Measurements from ENCODE around the gene PRDX6. TPM values are rescaled to one million over a fixed set of nuclear protein-coding genes. Genes with fewer than 3 reads are reported as not detected.
"Not testable (repeated sequence)": the region's sequence is repeated elsewhere in the genome, so short reads cannot be mapped to it uniquely, and the experiment has no call there.

The PRDX6 gene
- total RNA-seq, 2 donors from 2014 or later: 302 to 369 TPM

GRCh38 chr1:173488001-173488400 lies 10.9 kb downstream of the PRDX6 start:
- no peak overlapping the region for H3K27ac ChIP-seq
- no peaks in the 10 kb centered on the region for H3K9me3 ChIP-seq
- 69% methylated on average over 2 of the region's 2 CpGs for WGBS
- H3K4me3 ChIP-seq: no peak overlapping the region
- H3K27me3 ChIP-seq (replicated peaks; ENCODE audit: insufficient read depth): no peaks in the 10 kb centered on the region
- peaks cover 12 to 18% of the 10 kb centered on the region in 2 donors for H3K36me3 ChIP-seq
- TF ChIP-seq POLR2AphosphoS5 (IDR thresholded peaks at IDR 0.05) (no peak), POLR2A (IDR thresholded peaks at IDR 0.05) (no peak), CTCF (IDR thresholded peaks at IDR 0.05) (no peak)
- H3K4me1 ChIP-seq (replicated peaks): no peaks in the 10 kb centered on the region
- intact Hi-C loops (cut with DNase I): no loop called here
- no peak for DNase-seq (ENCODE audit: low spot score)

- H3K9me3 ChIP-seq: no peaks in the 10 kb centered on the region
- 84% methylated on average over 5 of the region's 5 CpGs for WGBS
- intact Hi-C loops (cut with DNase I): no loop called here
- H3K27ac ChIP-seq: no peak overlapping the region
- no peaks in the 10 kb centered on the region for H3K27me3 ChIP-seq (replicated peaks; ENCODE audit: insufficient read depth)
- no peaks in the 10 kb centered on the region for H3K4me1 ChIP-seq (replicated peaks)
- TF ChIP-seq POLR2A (IDR thresholded peaks at IDR 0.05) (no peak), CTCF (IDR thresholded peaks at IDR 0.05) (no peak), POLR2AphosphoS5 (IDR thresholded peaks at IDR 0.05) (no peak)
- no peak overlapping the region for H3K4me3 ChIP-seq
- DNase-seq (ENCODE audit: low spot score): no peak
- H3K36me3 ChIP-seq: peaks cover 9% of the 10 kb centered on the region in 2 donors
Observed at GRCh38 chr1:173489149-173489600, 12.0 kb downstream of the PRDX6 start.

- Histone ChIP-seq H3K4me3 (no peak overlapping the region), H3K36me3 (peaks cover 9% of the 10 kb centered on the region in 2 donors), H3K4me1 (replicated peaks) (no peaks in the 10 kb centered on the region), H3K27ac (no peak overlapping the region), H3K27me3 (replicated peaks; ENCODE audit: insufficient read depth) (no peaks in the 10 kb centered on the region), H3K9me3 (no peaks in the 10 kb centered on the region)
- WGBS: 95% methylated on average over 3 of the region's 3 CpGs
- intact Hi-C loops (cut with DNase I): no loop called here
- no peak for DNase-seq (ENCODE audit: low spot score)
- TF ChIP-seq CTCF (IDR thresholded peaks at IDR 0.05) (no peak), POLR2AphosphoS5 (IDR thresholded peaks at IDR 0.05) (no peak), POLR2A (IDR thresholded peaks at IDR 0.05) (no peak)
Observed at GRCh38 chr1:173489929-173490328, 12.8 kb downstream of the PRDX6 start.

- DNase-seq (ENCODE audit: low spot score): no peak
- no peaks in the 10 kb centered on the region for H3K4me1 ChIP-seq (replicated peaks)
- 95% methylated on average over 2 of the region's 2 CpGs for WGBS
- H3K27ac ChIP-seq: no peak overlapping the region
- H3K9me3 ChIP-seq: no peaks in the 10 kb centered on the region
- no peaks in the 10 kb centered on the region for H3K36me3 ChIP-seq
- H3K4me3 ChIP-seq: no peak overlapping the region
- intact Hi-C loops (cut with DNase I): no loop called here
- H3K27me3 ChIP-seq (replicated peaks; ENCODE audit: insufficient read depth): no peaks in the 10 kb centered on the region
- TF ChIP-seq POLR2A (IDR thresholded peaks at IDR 0.05): no peak
- TF ChIP-seq CTCF (IDR thresholded peaks at IDR 0.05): no peak
- no peak for TF ChIP-seq POLR2AphosphoS5 (IDR thresholded peaks at IDR 0.05)
Observed at GRCh38 chr1:173491508-173491907, 14.4 kb downstream of the PRDX6 start.

GRCh38 chr1:173493125-173493524 lies 16.0 kb downstream of the PRDX6 start:
- H3K27ac ChIP-seq; H3K4me1 ChIP-seq (replicated peaks); H3K27me3 ChIP-seq (replicated peaks; ENCODE audit: insufficient read depth); H3K4me3 ChIP-seq; H3K9me3 ChIP-seq; H3K36me3 ChIP-seq; DNase-seq (ENCODE audit: low spot score); intact Hi-C loops (cut with DNase I): not testable (repeated sequence)
- WGBS: 90% methylated on average over 8 of the region's 8 CpGs

Data from prostate gland (tissue), 2 donors.